Muscle layer of duodenum (tissue), 2 donors: ENCODE results near the gene SSBP4.
"Not testable (repeated sequence)": the region's sequence is repeated elsewhere in the genome, so short reads cannot be mapped to it uniquely, and the experiment has no call there.

ENCODE experiments used
- H3K27ac ChIP-seq: one replicate; pipeline ENCODE4 v1.7.0; 2013; ENCODE audit warnings: mild to moderate bottlenecking, low read length
- H3K27me3 ChIP-seq: one replicate; pipeline ENCODE4 v1.7.0; 2013; ENCODE audit warnings: low read depth, mild to moderate bottlenecking, control low read depth, low read length
- H3K36me3 ChIP-seq, 2 donors: one replicate each; pipeline ENCODE4 v1.7.0; 2013; ENCODE audit warnings: low read length in 2 of 2, control low read depth in 1 of 2, mild to moderate bottlenecking in 1 of 2; ENCODE audit not compliant: insufficient read depth in 2 of 2, control insufficient read depth in 1 of 2
- H3K4me1 ChIP-seq, 2 donors: one replicate each; pipeline ENCODE4 v1.7.0; 2013; ENCODE audit warnings: low read length in 2 of 2, mild to moderate bottlenecking in 2 of 2, control low read depth in 1 of 2, moderate library complexity in 1 of 2; ENCODE audit not compliant: insufficient read depth in 2 of 2, control insufficient read depth in 1 of 2
- H3K4me3 ChIP-seq, 2 donors: one replicate each; pipeline ENCODE4 v1.7.0; 2013; ENCODE audit warnings: low read length in 2 of 2, low read depth in 1 of 2, mild to moderate bottlenecking in 1 of 2
- H3K9me3 ChIP-seq, 2 donors: one replicate each; pipeline ENCODE4 v1.7.0; 2013; ENCODE audit warnings: low read length in 2 of 2, control low read depth in 1 of 2, mild to moderate bottlenecking in 1 of 2; ENCODE audit not compliant: control insufficient read depth in 1 of 2
- donor health status: healthy.

Gene SSBP4

DNA sequence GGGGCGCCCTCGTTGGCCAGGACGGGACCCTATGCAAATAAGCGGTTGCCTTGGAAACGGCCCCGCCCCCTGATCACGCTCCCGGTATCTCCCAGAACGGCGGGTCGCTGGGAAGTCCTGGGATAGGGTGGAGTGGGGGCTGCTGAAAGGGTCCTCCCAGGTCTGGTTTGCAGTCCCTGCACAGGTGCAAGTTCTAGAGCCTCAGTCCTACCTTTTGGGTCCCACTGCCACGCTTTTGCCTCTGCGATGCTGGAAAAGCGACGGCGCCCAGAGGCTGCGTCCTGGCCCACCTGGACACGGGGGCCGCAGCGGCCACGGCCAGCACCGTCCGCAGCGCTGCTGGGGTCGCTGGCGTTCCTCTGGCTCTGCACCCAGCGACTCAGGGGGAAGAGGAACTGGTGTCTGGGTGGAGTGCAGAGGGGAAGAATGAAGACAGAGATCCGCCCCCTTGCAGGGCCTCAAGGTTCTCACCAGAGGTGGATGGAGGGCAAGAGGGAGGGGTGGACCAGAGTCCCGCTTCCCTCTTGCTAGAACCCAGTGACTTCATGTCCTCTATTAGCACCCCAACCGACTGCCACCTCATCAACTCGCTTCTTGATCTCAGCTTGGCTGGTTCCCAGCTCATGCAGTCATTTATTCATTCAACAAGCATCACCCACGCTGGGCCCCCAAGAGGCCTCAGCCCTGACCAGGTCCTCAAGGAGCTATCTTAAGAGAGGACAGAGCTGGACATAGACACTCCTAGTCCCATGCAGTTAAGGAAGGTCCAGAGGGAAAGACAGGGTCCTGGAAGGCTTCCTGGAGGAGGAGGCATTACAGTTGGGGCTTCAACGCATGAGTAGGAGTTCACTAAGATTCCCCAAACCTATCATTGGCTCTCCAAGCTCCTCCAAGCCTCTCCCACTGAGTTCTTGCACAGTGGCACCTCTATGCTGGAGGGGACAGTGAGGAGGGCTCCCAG is 21.7 kb upstream of the SSBP4 start, which contains the start of gene LRRC25:
Gene LRRC25, minus strand, starts transcription at position 381 of the 961 bp plus-strand sequence. CDS start 659 bp downstream, outside the sequence.
- Histone ChIP-seq H3K27me3 (no peaks in the 10 kb centered on the region), H3K27ac (peak within 1 kb of the TSS; percentile 18)

DNA sequence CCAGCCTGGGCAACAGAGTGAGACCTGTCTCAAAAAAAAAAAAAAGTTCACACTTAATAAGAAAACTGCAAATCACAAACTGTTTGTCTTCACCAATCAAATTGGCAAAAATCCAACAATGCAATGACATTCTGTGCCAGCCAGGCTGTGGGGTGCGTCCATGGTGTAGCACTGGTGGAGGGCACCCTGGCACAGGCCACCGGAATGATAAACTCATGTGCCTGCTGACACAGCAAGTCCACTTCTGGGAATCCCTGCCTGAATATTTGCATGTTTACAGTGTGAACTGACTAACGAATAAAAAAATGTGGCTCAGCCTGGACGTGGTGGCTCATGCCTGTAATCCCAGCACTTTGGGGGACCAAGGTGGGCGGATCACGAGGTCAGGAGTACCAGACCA is 20.2 kb upstream of the SSBP4 start:
- H3K9me3 ChIP-seq: no peaks in the 10 kb centered on the region
- H3K27me3 ChIP-seq: no peaks in the 10 kb centered on the region
- H3K36me3 ChIP-seq: no peaks in the 10 kb centered on the region
- H3K4me1 ChIP-seq: peaks cover 0 to 10% of the 10 kb centered on the region in 2 donors
- H3K4me3 ChIP-seq: no peak overlapping the region
- no peak overlapping the region for H3K27ac ChIP-seq

More for the DNA sequence above, 21.7 kb upstream of the SSBP4 start, which contains the start of gene LRRC25:
- no peaks in the 10 kb centered on the region for H3K9me3 ChIP-seq
- H3K4me3 ChIP-seq: peak within 1 kb of the TSS; percentile 42 to 54
- no peaks in the 10 kb centered on the region for H3K36me3 ChIP-seq
- peaks cover 0 to 10% of the 10 kb centered on the region in 2 donors for H3K4me1 ChIP-seq

DNA sequence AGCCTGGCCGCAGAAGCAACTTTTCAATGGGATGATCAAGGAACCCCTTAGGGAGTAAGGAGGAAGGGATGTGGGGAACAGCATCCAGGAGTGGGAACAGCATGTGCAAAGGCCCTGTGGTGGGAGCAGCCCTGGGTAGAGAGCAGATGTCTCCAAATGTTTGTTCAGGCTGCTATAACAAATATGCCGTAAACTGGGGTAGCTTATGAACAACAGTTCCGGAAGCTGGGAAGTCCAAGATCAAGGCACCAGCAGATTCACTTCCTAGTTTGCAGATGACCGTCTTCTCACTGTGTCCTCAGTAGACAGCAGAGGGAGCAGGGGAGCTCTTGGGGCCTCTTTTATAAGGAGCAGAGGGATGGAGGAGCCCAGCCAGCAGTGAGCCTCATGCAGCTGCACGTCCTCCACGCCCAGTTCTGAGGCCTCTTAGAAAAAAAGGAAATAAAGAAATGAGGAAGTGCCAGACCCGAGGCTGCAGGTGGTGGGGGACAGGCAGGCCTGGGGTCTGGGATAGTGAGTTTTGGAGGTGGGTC is 17.6 kb upstream of the SSBP4 start:
- Histone ChIP-seq H3K36me3 (no peaks in the 10 kb centered on the region), H3K27me3 (no peaks in the 10 kb centered on the region), H3K4me3 (no peak overlapping the region), H3K9me3 (no peaks in the 10 kb centered on the region), H3K27ac (no peak overlapping the region), H3K4me1 (peaks cover 0 to 10% of the 10 kb centered on the region in 2 donors)

DNA sequence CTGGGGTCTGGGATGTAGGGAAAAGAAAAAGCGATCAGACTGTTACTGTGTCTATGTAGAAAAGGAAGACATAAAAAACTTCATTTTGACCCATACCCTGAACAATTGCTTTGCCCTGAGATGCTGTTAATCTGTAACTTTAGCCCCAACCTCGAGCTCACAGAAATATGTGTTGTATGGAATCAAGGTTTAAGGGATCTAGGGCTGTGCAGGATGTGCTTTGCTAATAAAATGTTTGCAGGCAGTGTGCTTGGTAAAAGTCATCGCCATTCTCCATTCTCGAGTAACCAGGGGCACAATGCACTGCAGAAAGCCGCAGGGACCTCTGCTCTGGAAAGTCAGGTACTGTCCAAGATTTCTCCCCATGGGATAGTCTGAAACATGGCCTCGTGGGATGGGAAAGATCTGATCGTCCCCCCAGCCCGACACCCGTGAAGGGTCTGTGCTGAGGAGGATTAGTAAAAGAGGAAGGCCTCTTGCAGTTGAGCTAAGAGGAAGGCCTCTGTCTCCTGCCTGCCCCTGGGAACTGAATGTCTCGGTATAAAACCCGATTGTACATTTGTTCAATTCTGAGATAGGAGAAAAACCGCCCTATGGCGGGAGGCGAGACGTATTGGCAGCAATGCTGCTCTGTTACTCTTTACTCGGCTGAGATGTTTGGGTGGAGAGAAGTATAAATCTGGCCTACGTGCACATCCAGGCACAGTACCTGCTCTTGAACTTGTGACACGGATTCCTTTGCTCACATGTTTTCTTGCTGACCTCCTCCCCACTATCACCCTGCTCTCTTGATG is 16.5 kb upstream of the SSBP4 start:
- not testable (repeated sequence) for H3K4me1 ChIP-seq, H3K27ac ChIP-seq, H3K27me3 ChIP-seq, H3K36me3 ChIP-seq, H3K9me3 ChIP-seq, H3K4me3 ChIP-seq

DNA sequence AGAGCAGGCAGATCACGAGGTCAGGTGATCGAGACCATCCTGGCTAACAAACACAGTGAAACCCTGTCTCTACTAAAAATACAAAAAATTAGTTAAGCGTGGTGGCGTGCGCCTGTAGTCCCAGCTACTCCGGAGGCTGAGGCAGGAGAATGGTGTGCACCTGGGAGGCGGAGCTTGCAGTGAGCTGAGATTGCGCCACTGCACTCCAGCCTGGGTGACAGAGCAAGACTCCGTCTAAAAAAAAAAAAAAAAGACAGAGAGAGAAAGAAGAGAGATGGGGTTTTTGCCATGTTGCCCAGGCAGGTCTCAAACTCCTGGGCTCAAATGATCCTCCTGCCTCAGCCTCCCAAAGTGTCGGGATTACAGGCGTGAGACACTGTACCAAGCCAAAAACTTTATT is 13.4 kb upstream of the SSBP4 start:
- H3K36me3 ChIP-seq, H3K27me3 ChIP-seq, H3K4me1 ChIP-seq, H3K9me3 ChIP-seq, H3K27ac ChIP-seq, H3K4me3 ChIP-seq: not testable (repeated sequence)

DNA sequence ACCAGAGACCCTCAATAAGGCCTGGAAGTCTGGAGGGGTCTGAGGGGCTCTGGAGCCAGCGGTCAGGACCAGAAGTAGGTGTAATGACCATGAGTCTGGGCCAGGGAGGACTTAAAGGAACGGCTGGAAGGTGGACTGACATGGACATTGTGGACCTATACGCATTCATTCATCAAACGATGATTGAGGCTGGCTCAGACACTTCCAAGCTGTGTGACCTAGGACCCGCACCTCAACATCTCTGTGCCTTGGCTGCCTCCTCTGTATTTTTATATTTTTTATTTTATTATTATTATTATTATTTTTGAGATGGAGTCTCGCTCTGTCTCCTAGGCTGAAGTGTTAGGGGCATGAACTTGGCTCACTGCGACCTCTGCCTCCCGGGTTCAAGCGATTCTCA is 12.4 kb upstream of the SSBP4 start:
- Histone ChIP-seq H3K4me1 (peaks cover 0 to 5% of the 10 kb centered on the region in 2 donors), H3K4me3 (no peak overlapping the region), H3K9me3 (no peaks in the 10 kb centered on the region), H3K27me3 (no peaks in the 10 kb centered on the region), H3K36me3 (no peaks in the 10 kb centered on the region), H3K27ac (no peak overlapping the region)

DNA sequence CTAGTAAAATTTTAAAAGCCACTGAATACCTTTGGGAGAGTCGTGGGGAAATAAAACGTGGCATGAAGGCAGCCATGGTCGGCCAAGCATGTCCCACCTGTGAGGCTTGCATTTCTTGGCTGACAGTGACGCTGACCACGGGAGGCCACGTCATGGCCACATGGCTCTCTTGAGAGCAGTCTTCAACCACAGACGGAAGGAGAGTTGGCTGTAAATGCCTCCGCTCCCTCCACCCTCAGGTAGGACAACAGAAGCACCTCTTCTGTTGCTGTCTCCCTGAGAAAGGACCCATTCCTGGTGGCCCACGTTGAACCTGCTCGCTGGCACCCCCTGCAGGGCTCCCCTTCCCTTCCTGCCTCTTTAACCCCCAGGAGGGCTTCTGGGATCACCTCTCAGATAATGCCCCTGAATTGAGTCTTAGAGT is 11.1 kb upstream of the SSBP4 start:
- Histone ChIP-seq H3K27me3 (no peaks in the 10 kb centered on the region), H3K36me3 (no peaks in the 10 kb centered on the region), H3K4me1 (no peaks in the 10 kb centered on the region), H3K9me3 (no peaks in the 10 kb centered on the region), H3K4me3 (no peak overlapping the region), H3K27ac (no peak overlapping the region)

DNA sequence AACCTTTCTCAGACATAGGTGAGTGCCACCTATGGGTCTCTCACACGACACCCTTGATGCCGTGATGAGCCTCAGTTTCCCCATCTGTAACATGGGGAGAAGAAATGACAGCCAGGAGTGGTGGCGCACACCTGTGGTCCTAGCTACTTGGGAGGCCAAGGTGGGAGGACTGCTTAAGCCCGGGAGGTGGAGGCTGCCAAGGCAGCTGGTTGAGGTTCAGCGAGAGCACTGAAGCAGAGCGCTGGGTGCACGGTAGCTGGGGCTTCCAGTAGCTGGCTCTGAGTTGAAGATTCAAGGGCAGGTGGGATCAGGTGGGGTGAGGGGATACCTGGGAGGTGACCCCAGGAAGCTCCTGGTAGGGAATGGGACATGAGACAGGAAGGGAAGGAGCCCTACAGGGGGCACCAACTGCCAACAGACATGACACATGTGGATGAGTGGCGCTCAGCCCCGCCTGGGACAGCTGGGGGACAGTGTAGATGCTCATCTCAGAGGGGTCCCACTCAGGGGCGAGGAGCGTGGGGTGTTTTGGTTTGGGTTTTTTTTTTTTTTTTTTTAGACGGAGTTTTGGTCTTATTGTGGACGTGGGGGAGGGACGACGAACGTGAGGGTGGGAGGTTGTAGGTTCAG is 6.5 kb upstream of the SSBP4 start:
- H3K9me3 ChIP-seq: no peaks in the 10 kb centered on the region
- peaks cover 6 to 38% of the 10 kb centered on the region in 2 donors for H3K4me1 ChIP-seq
- peaks cover 6% of the 10 kb centered on the region for H3K27me3 ChIP-seq
- H3K36me3 ChIP-seq: no peaks in the 10 kb centered on the region
- no peak overlapping the region for H3K27ac ChIP-seq
- no peak overlapping the region for H3K4me3 ChIP-seq

DNA sequence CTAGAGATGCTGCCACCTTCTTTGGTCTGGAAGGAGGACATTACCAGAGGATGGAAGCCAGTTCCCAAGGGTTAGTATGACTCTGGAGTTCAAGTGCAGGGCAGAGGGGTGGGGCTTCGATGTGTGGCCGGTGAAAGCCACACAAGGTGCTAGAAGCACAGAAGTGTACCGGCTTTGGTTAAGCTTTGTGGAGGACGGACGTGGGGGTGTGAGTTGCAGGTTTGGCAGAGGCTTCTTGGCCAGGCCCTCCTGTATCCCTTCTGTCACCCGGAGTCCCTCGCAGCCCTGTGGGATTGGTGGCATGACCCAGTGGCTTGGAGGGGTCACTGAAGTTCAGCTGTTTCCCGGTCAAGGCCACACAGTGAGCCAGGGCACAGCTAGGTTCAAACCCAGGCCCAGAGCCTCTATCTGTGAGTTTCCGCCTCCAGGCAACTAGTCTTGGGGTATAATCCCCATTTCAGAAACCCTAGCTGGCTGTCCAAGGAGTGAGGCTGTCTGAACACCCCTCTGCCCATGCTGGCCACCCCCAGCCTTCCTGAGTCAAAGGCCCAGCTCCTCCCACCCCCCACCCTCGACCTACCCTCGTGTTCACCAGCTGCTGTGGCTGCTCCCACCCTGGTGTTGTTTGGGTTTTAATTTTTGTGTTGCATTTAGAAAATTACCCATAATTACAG is 4.6 kb upstream of the SSBP4 start:
- Histone ChIP-seq H3K4me3 (peak overlapping the region; percentile 37 to 72), H3K36me3 (no peaks in the 10 kb centered on the region), H3K27ac (peak overlapping the region; percentile 72), H3K9me3 (no peaks in the 10 kb centered on the region), H3K27me3 (peaks cover 6% of the 10 kb centered on the region), H3K4me1 (peaks cover 13 to 51% of the 10 kb centered on the region in 2 donors)

DNA sequence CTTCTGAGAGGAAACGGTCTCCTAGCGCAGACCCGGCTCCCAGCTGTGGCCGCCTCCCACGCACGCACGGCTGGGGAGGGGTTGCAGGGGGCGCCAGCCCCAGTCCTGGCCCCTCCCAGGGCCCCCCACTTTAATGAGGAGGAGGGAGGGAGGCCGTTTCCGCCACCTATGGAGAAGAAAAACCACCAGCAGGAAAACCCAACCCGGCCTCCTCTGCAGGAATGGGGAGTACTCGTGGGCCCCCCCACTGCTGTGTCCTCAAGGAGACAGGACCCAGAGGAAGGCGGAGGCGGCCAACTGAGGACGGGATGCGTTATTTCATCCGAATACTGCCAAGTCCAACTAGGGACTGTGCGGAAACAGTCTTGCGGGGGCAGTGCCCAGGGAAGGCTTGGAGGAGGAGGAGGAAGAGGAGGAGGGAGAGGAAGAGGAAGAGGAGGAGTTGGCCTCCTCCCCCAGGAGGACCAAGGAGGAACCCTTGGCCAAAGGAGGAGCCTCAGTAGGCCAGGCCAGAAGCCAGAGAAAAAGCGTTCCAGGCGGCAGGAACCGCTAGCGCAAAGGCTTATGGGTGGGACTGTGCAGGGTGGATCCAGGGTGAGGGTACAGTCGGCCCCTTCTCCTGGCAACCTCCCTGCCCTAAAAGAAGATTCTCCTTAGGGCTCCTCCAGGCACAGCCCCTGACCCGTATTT is 3.9 kb upstream of the SSBP4 start:
- H3K4me3 ChIP-seq: peak overlapping the region; percentile 37 to 72
- peaks cover 13 to 54% of the 10 kb centered on the region in 2 donors for H3K4me1 ChIP-seq
- peak overlapping the region; percentile 72 for H3K27ac ChIP-seq
- no peaks in the 10 kb centered on the region for H3K36me3 ChIP-seq
- no peaks in the 10 kb centered on the region for H3K9me3 ChIP-seq
- peaks cover 6% of the 10 kb centered on the region for H3K27me3 ChIP-seq
